IPS-15b (cell line): Measurements from ENCODE around the gene ARSG.

Source experiments
- H3K27me3 ChIP-seq: one replicate; pipeline ENCODE4 v1.6.1; 2013; ENCODE audit warnings: low read length; ENCODE audit not compliant: control insufficient read depth, insufficient read depth
- H3K36me3 ChIP-seq: one replicate; pipeline ENCODE4 v1.6.1; 2013; ENCODE audit warnings: low read length; ENCODE audit not compliant: control insufficient read depth, insufficient read depth
- H3K4me1 ChIP-seq: one replicate; pipeline ENCODE4 v1.6.1; 2013; ENCODE audit warnings: mild to moderate bottlenecking, low read length; ENCODE audit not compliant: control insufficient read depth, insufficient read depth
- H3K4me3 ChIP-seq: one replicate; pipeline ENCODE4 v1.5.1; 2013; ENCODE audit warnings: low read depth, low read length
- H3K9ac ChIP-seq: one replicate; pipeline ENCODE4 v1.6.1; 2013; ENCODE audit warnings: low read depth, mild to moderate bottlenecking, low read length
- H3K9me3 ChIP-seq: one replicate; pipeline ENCODE4 v1.6.1; 2013; ENCODE audit warnings: mild to moderate bottlenecking, low read length; ENCODE audit not compliant: control insufficient read depth, insufficient read depth

Gene ARSG

GRCh38 chr17:68443972-68444464, 152.7 kb downstream of the ARSG start:
- H3K36me3 ChIP-seq: peaks cover under 1% of the 10 kb centered on the region
- H3K9me3 ChIP-seq: no peaks in the 10 kb centered on the region
- H3K4me1 ChIP-seq: no peaks in the 10 kb centered on the region
- no peaks in the 10 kb centered on the region for H3K27me3 ChIP-seq
- H3K9ac ChIP-seq: no peak overlapping the region
- no peak overlapping the region for H3K4me3 ChIP-seq

- Histone ChIP-seq H3K36me3 (peaks cover 11% of the 10 kb centered on the region), H3K4me3 (no peak overlapping the region)
Observed at GRCh38 chr17:68445671-68446070, 154.4 kb downstream of the ARSG start.

DNA sequence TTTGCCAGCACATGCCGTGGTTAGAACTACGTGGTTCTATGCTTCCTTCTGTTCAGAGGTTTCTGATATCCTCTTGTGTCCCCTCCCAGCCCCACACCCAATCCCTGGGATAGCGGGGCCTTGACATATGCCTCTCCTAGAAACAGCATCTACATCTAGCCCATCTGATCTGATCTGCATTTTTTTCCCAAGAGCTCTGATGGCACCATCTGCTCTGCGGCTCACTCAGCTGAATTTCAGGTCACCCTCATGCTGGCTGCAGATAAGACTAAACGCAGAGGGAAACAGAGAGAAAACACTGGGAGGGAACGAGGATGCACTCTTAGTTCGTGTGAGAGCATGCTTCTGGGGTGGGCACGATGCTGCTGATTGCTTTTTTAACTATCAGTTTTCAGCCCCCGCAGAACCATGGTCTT, 155.3 kb downstream of the ARSG start:
- H3K9me3 ChIP-seq: no peaks in the 10 kb centered on the region
- H3K4me1 ChIP-seq: no peaks in the 10 kb centered on the region
- peaks cover 11% of the 10 kb centered on the region for H3K36me3 ChIP-seq
- H3K27me3 ChIP-seq: no peaks in the 10 kb centered on the region
- no peak overlapping the region for H3K4me3 ChIP-seq
- no peak overlapping the region for H3K9ac ChIP-seq

More at GRCh38 chr17:68445671-68446070, 154.4 kb downstream of the ARSG start:
- H3K27me3 ChIP-seq: no peaks in the 10 kb centered on the region
- H3K9me3 ChIP-seq: no peaks in the 10 kb centered on the region
- H3K4me1 ChIP-seq: no peaks in the 10 kb centered on the region
- no peak overlapping the region for H3K9ac ChIP-seq

DNA sequence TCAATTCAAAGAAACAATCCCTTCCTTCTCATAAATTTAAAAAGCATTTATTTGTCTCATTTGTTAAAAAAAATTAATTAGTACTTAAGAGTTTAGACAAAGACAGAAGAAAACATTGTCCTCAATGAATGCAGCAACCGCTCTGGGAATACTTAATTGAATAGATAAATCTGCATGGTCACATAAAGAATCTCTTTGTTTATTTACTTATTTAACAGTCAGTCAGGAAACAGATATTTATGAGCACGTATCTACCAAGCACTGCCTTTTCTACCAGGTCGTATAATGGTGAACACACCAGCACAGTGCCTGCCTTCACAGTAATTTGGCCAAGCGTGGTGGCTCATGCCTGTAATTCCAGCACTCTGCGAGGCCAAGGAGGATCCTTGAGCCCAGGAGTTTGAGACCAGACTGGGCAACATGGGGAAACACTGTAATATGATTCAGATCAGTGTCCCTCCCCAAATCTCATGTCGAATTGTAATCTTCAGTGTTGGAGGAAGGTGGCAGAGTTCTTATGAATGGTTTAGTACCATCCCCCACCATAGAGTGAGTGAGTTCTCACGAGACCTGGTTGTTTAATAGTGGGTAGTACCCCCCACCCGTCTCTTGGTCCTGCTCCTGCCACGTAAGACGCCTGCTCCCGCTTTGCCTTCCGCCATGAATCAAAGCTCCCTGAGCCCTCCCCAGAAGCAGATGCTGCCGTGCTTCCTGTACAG, 157.9 kb downstream of the ARSG start:
- no peak overlapping the region for H3K4me3 ChIP-seq
- no peaks in the 10 kb centered on the region for H3K9me3 ChIP-seq
- H3K36me3 ChIP-seq: peaks cover 11% of the 10 kb centered on the region
- H3K4me1 ChIP-seq: no peaks in the 10 kb centered on the region
- no peaks in the 10 kb centered on the region for H3K27me3 ChIP-seq
- H3K9ac ChIP-seq: no peak overlapping the region

DNA sequence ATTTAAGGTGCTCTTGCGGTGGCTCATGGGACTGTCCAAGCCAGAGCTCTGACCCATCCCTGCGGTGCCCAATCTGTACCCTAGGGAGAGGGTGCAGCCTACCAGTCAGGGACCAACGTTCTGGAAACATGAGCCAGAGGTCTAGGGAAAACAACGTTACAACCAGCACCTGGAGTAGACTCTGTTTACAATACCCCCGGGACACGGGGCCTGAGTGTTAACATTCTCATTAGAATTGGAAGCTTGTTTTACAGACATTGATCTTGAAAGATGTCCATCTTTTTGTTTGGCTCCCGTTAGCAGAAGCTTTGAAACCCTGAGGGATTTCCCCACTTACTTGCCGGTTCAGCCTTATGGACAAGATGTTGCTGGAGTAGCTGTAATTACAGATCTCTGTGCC, 159.1 kb downstream of the ARSG start:
- H3K36me3 ChIP-seq: peaks cover 11% of the 10 kb centered on the region

GRCh38 chr17:68450801-68451200, 159.5 kb downstream of the ARSG start:
- Histone ChIP-seq H3K27me3 (no peaks in the 10 kb centered on the region), H3K36me3 (peaks cover 11% of the 10 kb centered on the region), H3K9ac (no peak overlapping the region), H3K9me3 (no peaks in the 10 kb centered on the region), H3K4me3 (no peak overlapping the region), H3K4me1 (no peaks in the 10 kb centered on the region)

More for the DNA sequence above, 159.1 kb downstream of the ARSG start:
- no peaks in the 10 kb centered on the region for H3K27me3 ChIP-seq
- H3K9ac ChIP-seq: no peak overlapping the region
- no peaks in the 10 kb centered on the region for H3K9me3 ChIP-seq
- H3K4me3 ChIP-seq: no peak overlapping the region
- H3K4me1 ChIP-seq: no peaks in the 10 kb centered on the region

- Histone ChIP-seq H3K27me3 (no peaks in the 10 kb centered on the region), H3K4me1 (peaks cover 3% of the 10 kb centered on the region), H3K9me3 (no peaks in the 10 kb centered on the region), H3K9ac (no peak overlapping the region), H3K36me3 (peaks cover 11% of the 10 kb centered on the region), H3K4me3 (no peak overlapping the region)
Observed at GRCh38 chr17:68451670-68452354, 160.5 kb downstream of the ARSG start.

- Histone ChIP-seq H3K27me3 (no peaks in the 10 kb centered on the region), H3K9ac (no peak overlapping the region), H3K4me1 (peaks cover 3% of the 10 kb centered on the region), H3K36me3 (peaks cover 11% of the 10 kb centered on the region), H3K9me3 (no peaks in the 10 kb centered on the region), H3K4me3 (no peak overlapping the region)
Observed at GRCh38 chr17:68452724-68453290, 161.5 kb downstream of the ARSG start.

GRCh38 chr17:68453991-68454665, 162.8 kb downstream of the ARSG start:
- Histone ChIP-seq H3K9ac (no peak overlapping the region), H3K4me1 (peaks cover 6% of the 10 kb centered on the region), H3K36me3 (peaks cover 9% of the 10 kb centered on the region), H3K9me3 (no peaks in the 10 kb centered on the region), H3K27me3 (peaks cover 11% of the 10 kb centered on the region), H3K4me3 (no peak overlapping the region)

GRCh38 chr17:68455901-68456338, 164.6 kb downstream of the ARSG start:
- H3K4me1 ChIP-seq: peaks cover 6% of the 10 kb centered on the region
- peak overlapping the region; percentile 51 for H3K9ac ChIP-seq
- no peaks in the 10 kb centered on the region for H3K9me3 ChIP-seq
- H3K27me3 ChIP-seq: peaks cover 16% of the 10 kb centered on the region
- H3K4me3 ChIP-seq: peak overlapping the region; percentile 57
- H3K36me3 ChIP-seq: no peaks in the 10 kb centered on the region

- H3K9me3 ChIP-seq: no peaks in the 10 kb centered on the region
- peaks cover 8% of the 10 kb centered on the region for H3K4me1 ChIP-seq
- H3K9ac ChIP-seq: peak overlapping the region; percentile 51
- peak overlapping the region; percentile 57 for H3K4me3 ChIP-seq
- no peaks in the 10 kb centered on the region for H3K36me3 ChIP-seq
- H3K27me3 ChIP-seq: peaks cover 16% of the 10 kb centered on the region
Observed at GRCh38 chr17:68456339-68457167, 165.3 kb downstream of the ARSG start.
